Activated CD8-positive, alpha-beta memory T cell treated with anti-CD3 and anti-CD28 coated beads, Interleukin-2, amount 50 U/mL, for 4 hours (primary cell): Measurements from ENCODE around the gene TNFRSF14.

Experiments
- DNase-seq: peaks from one replicate; pipeline ENCODE4 v3.0.0-alpha.2; 2020

The TNFRSF14 gene

DNA sequence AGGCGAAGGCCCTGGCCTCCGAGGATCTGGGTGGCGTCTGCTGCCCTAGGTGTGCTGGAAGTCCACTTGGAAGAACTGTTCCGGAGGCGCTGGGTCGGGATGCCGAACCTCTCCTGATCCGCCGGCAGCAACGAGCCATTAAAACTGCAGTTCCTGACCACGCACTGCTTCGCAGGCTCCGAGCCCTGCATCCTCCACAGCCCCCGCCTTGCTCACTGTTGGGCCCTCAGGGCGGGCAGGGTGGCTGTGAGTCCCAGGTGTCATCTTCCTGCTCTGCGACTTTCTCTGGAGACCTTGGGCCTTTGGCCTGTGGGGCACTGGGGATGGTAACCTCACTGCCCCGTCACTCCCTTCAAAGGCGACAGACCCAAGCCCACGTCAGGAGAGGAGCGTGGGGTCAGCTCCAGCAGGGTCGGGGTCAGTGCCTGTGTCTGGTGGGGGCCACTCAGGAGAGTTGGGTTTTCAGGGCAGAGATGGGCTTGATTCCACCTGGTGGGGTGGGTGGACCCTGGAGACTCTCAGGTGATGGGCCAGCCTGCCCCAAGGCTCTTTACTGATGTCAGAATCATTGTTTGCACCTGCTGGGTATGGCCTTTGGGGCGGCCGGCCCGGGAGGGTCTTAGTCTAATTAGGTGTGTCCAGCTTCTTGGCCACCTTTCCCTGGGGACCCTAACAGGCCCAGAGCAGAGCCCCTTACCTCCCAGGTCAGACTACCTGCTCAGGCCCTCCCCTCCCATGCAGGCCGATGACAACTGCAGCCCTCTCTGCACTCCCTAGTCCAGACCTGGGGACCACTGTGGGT is 33.5 kb downstream of the TNFRSF14 start:
- no peak for DNase-seq

DNA sequence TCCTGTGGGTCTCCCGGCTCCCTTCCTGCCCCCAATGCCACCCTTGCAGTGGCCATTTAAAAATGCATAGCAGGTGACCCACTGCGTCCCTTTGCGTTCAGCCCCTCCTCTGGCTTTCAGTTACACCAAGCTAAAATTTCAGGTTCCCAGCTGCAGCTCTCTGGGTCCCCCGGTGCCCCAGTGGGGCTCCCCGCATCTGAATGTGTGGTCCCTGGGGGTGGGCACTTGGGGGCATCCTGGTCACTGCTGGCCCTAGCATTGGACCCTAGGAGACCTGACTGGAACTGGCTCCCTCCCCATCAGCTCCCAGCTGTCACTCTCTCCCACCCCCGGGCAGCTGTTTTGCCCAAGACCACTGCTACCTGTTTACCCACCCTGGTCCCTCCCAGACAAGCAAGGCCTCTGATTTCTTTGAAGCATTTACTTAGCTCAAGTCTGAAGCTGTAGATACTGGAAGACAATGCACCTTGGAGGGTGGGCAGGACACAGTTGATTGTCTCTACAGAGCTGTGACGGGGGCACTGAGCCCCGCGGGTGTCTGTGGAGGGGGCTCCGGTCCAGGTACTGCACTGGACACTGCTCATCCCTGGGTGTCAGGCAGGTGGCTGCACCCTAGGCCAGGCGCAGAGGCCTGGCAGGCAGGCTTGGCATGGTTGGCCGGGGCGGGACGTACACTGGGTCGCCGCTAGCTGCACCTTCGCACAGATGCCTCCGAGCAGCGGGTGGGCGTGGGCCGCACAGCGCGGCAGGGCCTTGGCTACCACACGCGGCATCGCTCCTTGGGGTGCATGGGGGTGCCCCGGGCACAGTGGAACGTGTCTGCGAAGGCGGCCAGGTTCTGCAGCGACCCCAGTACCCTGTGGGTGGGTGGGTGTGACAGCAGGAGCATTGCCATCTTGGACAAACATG is 34.3 kb downstream of the TNFRSF14 start:
- DNase-seq, result peak; percentile 14

DNA sequence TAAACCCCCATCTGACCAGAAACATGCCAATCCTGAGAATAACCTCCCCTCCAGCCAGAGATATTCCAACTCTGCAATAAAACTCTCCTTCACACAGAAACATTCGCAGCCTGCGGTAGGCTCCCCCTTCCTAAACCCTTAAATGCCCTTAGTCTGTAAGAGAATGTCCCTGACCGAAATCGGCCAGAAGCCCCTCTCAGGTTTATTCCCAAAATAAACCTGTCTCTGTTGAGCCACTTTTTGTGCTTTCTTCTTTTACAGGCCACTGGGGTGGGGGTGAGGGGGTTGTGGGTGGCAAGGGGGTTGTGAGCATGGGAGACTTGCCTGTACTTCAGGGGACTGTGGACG is 35.0 kb downstream of the TNFRSF14 start:
- no peak for DNase-seq

DNA sequence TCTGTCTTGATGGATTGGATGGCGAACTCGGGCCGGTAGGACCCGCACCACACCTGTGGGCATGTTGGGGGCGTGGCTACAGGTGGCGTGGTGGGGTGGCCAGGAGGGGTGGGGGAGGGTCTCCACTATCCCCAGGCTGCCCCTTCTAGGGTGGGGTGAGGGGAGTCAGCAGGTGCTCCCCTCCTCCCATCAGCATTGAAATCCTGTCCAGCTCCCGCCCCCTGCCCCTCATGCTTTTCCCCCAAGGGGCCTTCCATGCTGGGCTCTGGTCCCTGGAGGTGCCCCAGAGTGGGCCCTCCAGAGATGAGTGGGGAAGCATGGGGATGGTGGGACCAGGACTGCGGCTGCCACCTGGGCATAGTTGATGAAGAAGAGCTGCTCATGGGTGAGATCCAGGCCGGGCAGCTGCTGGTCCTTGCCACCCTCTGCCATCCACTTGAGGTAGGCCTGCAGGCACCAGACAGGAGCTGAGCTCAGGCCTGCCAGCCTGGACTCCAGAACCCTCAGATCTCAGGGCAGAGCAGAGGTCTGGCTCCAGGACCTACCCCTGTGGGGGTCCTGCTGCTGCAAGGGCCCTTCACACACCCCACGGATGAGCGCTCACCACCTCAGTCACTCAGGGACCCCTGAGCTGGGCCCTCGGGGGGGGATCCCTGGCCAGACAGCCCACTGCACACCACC is 35.5 kb downstream of the TNFRSF14 start:
- DNase-seq, result peak; percentile 11

DNA sequence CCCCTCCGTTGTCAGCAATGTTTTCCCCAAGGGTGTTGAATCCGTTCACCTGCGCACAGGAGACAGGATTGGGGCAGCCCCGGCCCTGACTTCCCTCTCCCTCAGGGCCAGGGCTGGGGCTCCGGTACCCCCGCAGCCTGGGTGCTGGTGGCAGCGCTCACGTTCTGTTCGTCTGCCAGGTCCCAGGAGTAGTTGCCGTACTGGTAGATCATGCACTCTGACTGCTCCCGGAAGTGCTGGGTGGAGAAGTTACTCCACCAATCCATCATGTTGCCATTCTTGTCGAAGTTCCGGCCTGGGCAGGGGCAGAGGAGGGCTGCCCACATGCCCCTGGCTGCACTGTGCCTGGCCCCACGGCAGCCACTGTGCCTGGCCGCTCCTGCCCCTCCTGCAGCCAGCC is 36.5 kb downstream of the TNFRSF14 start:
- no peak for DNase-seq

DNA sequence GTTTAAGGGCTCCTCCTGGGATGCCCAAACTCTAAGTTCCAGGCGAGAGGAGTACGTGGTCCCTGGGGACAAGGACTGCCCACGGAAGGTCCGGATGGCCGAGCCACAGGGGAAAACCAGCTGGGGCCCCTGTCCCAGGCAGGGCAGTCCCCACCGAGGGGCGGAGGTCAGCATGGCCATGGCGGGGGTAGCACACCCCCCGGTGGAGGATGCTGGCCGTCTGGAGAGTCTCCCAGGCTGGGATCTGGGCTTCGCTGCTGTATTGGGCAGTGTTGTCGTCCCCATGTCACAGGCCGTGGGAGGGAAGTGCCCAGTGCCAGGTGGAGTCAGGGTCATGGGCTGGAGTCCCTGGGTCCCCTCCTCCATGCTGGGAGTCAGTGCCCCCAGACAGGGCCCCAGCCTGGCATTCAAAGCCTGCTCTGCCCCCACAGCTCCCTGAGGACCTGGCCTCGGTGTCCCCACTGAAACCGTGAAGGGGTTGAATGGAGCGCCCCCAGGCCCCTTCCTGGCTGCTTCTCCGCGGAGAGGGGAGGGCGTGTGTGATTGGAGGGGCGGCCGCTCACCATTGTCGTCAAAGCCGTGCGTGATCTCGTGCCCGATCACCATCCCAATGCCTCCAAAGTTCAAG is 37.2 kb downstream of the TNFRSF14 start:
- no peak for DNase-seq

DNA sequence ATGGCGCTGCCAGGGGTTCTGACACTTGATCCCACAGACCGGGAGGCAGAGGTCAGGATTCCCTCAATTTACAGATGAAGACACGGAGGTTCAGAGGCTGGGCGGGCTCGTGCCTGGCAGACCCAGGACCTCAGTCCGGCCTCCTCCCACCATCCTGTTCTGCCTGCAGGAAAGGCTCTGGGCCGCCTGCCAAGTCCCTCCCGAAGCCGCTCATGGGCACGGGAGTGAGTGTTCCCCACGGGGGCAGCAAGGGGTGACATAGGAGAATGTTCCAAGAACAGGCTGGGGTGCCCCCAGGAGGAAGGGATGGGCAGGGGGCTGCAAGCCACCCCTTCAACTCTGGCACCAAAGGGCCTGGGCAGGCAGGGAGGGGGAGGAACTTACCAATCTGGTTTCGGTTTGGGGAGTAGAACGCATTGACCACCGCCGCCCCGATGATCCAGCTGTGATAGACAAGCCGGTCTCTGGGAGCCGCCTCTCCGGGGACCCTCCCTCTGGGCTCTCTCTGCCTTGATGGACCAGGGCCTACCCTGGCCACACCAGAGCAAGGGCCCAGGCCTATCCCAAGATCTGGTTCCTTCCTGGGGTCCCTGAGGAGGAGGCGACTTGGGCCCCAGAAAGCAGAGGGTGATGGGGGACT is 38.0 kb downstream of the TNFRSF14 start:
- no peak for DNase-seq

DNA sequence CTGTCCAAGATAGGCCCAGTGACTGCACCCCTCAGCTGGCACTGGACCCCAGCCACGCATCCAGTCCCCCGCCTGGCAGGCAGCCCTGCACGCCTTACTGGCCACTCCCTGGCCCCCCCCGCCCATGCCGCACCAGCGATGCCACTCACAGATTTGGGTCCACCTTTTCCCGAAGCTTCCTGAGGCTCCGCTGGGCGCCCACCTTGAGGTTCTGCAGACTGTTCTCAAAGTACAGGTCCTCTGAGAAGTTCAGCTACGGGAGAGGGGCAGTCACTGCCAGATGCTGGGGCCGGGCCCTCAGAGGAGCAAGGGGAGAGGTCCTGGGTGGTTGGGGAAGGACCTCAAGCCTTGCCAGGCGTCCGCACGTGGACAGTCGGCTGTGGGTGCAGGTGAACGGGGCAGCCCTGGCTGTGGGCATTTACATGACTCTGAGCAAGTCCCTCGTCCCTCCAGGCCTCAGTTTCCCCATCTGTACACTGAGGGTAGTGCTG is 38.5 kb downstream of the TNFRSF14 start:
- DNase-seq, result no peak

DNA sequence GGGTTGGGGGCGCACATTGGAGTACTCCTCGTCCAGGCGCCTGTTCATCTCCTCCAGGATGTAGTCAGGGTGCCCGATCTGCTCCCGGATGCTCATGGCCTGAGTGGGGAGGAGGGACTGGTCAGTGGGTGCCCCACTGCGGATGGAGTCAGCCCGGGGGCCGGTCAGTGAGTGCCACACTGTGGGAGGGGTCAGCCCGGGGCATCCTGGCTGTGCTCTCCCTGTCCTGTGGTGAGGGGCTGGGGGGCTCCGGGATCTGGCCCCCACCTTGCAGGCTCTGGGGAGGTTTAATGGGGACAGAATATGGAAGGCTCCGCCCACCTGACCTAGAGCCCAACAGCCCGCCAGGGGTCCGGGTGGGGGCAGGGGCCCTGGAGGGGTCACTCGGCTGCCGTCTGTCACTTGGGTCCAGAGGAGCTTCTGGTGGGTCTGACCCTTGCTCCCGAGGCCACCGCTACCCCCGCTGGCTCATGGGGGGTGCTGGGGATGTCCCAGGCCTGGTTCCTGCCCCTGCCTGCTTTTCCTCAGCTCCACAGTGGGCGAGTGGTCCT is 39.2 kb downstream of the TNFRSF14 start:
- DNase-seq, result no peak

DNA sequence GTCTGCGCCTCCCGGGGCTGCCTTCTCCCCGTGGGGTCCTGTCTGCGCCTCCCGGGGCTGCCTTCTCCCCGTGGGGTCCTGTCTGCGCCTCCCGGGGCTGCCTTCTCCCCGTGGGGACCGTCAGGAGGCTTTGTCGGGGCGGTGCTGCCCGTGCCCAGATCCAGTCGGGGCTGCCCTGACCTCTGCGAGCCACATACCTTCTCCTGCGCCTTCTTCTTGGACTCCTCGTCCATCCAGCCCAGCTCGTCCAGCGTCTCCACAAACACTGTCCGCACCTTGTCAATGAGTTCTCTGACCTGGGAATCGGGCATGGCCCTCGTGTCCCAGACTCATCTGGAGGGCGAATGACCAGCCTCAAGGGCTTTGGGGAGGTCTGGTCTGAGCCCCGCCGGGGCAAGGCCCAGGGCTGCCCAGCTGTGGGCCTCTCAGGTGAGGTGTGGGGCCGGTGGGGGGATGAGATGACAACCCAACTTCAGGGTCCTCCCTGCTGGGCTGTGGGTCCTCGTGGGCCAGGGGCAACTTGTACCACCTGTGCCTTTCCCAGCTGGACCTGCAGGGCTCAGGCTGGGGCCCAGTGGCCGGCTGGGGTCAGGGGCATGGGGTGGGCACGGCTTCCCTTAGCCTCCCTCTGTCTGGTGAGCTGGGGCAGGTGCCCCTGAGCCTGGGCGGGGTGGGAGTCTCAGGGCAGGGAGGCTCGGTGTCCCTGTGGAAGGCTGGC is 39.8 kb downstream of the TNFRSF14 start:
- DNase-seq, result no peak

DNA sequence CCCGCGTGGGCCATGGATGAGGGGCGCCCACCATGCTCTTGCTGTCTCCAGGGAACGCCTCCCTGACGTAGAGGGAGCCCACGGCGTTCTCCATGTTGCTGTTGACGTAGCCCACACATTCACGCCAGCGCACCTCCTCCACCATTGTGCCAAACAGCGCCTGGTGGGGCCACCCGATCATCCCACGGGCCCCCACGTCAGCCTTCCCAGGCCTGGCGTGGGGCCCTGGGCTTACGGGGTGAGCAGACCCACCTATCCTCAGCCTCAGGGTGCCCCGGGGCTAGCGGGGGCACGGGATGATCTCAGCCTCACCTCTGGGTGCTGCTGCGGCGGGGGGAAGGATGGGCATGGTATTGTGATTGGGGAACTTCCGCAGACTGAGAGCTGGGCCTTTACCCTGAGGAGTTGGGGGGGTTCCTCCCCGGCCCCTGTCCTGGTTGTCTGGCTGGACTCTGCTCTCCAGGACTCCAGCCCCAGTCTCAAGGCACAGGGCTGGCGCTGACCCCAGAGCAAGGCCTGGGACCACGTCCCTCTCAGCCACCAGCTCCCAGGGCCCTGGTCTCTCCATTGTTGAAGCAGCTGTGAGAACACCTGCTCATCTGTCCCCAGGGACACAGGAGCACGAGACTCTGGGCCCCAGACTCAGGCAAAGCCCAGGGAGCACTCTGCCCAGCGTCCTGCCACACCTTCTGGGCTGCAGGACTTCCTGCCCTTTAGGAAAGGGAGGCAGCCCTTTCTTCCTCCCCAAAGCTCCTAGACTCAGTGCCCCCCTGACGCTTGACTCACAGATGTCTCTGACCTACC is 40.6 kb downstream of the TNFRSF14 start:
- no peak for DNase-seq

DNA sequence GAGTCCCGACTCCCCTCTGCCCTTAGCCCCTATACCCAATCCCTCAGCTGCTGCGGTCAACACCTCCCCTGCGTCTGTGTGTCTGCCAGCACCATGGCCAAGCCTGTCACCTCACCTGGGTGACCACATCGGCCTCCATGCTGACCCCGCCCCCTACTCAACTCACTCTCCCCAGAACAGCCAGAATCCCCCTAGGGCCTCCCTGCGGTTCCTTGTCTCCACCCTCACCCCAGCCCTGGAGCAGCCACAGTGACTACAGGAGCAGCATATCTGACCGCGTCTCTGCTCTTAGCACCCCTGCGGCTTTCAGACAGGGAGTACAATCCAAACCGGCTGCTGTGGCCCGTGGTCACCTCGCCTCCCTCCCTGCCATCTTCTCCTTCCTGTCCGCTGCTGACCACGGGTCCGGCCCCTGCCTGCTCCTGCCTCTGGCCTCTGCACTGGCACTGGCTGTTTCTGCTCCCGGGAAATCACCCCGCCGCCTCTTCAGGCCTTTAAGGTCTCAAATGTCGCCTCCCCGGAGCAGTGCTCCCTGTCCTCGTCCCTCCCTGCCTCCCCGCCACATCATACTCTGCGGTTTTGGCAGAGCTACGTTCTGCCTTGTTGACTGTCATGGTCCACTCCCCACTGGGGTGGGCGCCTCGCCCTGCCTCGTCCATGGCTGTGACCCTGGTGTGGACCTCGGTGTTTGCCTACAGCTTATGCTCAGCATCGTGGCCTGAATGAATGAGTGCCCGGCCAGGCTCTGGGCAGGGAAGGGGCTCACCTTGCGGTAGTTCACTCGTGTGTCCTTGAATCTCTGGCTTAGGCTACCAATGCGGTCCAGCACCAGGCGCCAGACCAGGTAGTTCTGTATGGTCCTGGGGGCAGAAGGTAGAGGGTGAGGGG is 41.5 kb downstream of the TNFRSF14 start:
- no peak for DNase-seq

DNA sequence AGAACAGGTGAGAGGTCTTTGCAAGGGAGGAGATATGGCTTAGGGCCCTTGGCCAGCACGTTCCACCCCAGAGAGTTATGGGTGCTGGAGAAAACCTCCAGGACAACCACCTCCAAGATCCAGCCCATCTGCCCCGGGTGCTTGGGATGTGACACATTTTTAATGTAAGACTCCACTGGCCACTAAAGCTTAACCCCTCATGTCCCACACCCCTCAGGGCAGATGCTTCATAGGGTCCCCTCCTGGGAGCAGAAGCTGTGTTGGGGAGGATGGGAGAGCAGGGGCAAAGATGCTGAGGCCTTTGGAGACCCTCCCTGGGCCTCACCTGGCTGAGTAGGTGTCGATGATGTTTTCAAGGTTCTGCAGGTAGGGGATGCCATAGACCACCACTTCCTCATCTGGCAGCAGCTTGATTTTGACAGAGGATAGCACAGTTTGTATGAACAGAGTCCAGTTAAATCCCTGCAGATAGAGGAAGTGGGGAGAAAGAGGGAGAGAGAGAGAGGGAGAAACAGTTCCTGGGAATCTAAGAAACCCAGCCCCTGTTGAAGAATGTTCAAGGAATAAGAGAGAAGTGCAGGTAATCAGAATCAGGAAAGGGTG is 42.3 kb downstream of the TNFRSF14 start:
- DNase-seq, result no peak

DNA sequence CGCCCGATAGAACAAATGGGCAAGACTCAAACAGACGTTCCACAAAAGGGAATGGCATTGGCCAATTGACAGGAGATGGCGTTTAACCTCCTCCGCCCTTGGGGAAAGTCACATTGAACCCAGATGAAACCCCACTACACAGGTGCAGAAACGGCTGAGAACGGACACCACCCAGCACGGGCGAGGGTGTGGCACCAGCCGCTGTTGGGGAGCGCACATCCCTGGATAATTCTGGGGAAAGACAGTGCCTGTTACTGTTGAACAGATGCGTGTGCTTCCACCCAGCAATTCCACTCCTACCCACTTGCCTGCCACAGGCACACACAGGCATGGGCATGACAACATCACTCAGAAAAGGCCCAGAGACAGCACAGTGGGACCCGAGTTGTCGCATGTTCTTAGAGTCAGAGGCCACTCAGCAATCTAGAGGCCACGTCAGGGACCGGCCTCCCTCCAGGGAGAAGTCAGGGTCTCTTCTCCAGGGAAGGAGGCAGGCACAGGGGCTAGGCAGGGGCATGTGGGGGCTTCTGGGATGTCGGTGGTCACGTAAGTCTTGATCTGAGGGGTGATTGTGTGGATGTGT is 45.6 kb downstream of the TNFRSF14 start:
- DNase-seq, result no peak

DNA sequence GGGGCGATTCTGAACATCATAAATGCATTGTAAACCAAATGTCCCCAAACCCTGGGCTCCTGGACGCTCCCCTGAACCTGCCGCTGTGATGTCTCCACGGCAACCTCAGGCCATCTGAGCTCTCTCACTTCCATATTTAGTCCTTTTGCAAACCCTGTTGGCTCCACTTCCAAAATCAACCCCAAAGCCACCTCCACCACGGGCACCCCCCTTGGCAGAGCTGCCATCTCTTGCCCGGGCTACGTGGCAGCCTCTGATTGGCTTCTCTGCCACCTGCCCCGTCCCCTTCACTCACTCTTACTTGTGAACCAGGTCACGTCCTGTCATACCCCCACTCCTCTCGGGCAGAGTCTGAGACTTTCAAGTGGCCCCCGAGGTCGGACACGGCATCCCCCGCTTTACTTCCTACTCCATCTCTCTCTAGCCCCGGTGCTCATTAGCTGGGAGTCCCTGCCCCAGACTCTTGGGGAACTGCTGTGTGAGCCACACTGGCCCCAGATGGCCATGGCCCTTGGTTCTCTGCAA is 46.2 kb downstream of the TNFRSF14 start:
- DNase-seq, result no peak

DNA sequence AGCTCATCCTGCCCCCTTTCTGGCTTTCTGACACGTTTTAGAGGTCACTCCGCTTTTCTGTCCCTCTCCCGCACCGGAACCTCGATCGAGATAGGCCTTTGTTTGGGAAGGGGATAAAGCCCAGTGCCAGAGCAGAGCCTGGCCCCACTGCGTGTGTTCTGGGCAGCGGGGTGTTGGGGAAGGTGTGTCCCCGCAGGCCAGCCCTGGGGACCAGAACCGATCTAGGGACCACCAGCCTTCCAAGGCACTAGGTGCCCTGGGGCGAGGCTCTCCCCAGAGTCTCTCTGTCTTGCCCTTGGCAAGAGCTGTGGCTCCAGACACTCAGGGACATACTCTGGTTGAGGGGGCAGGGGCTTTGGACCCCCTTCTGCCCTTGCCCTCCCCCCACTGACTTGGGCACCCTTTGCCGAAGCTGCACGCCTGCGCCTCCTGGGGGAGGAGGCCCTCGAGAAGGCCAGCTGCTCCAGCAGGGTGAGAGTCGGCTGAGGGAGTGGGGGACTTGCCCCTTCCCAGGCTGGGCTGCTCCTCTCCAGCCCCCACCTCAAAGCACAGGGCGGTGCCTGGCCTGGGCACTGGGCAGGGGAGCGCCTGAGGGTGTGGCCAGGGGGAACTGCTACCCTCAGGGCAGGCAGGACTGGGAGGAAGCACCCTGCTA is 46.8 kb downstream of the TNFRSF14 start:
- no peak for DNase-seq

DNA sequence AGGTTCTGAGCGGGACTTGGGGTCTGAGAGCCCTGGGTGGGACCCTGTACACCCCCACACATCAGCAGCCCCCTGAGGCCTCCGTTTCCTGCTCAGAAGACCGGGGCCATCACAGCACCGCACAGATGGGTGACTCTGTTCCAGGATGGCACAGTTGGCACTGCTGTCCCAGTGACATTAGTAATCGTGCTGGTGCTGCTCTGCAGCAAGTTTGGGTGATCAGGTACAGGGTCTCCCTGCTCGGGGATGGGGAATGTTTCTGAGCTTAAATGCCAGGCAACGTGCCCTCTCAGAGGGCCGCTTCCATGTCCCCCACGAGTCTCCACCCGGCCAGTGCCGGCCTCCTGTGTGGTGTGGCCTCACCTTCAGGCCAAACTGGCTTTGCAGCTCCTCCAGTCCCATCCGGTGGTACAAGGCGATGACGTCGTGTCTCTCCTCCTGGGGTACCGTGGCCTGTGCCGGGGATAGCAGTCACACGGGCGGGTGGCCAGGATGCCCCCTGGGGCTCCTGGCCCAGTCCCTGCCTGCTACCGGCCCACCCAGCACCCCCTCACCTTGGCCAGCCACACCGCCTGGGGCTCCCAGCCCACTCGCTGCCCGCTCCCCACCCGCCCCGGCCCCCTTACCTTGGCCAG is 47.5 kb downstream of the TNFRSF14 start:
- no peak for DNase-seq
